K562 (cell line): ENCODE measurements around the gene FASTKD3. TPM values are rescaled to one million over a fixed set of nuclear protein-coding genes. Genes with fewer than 3 reads are reported as not detected.

Experiments used
- ATAC-seq: fragments of 200-7000 bp; cut with Tn5 transposase; 3 replicates; pipeline ENCODE4 v1.9.1; 2020; ENCODE audit warnings: moderate library complexity
- BruUV-seq: library from RNA; stranded (reverse); fragments of 400-500 nt; replicated peaks from 2 replicates; lab custom pipeline; 2021; lab: Mats Ljungman, UMichigan
- CTCF ChIA-PET: fragments of 300-600 bp; formaldehyde crosslinking; extraction: SDS; loops from one replicate; lab custom pipeline; 2021; ENCODE audit warnings: low intra/inter-chr PET ratio; lab: Yijun Ruan, JAX
- POLR2A ChIA-PET: fragments of 300-600, 350-650 bp; sonication (Branson Sonifier 250); formaldehyde crosslinking; extraction: SDS; loops from one replicate; lab custom pipeline; 2021; ENCODE audit warnings: antibody characterized with exemption, inconsistent platforms; lab: Yijun Ruan, JAX
- DNase-seq, 4 experiments: peaks; one replicate each; pipeline versions ENCODE4 v3.0.0 to v3.0.0-alpha.2; 2011 to 2018; ENCODE audit warnings: low spot score in 3 of 4, mixed read lengths in 3 of 4; ENCODE audit errors: extremely low read depth in 1 of 4
- FAIRE-seq: peaks from 2 replicates; lab custom pipeline; 2011; peaks lifted over from hg19 to GRCh38; lab: Jason Lieb, UNC
- H2AFZ ChIP-seq: 2 replicates; pipeline ENCODE4 v1.6.0; 2011; ENCODE audit warnings: low read depth, low read length, control low read depth, inconsistent platforms
- H3K27ac ChIP-seq: fragments of 200-600 bp; 3 replicates; pipeline ENCODE4 v1.8.0; 2011; ENCODE audit warnings: low read depth, mild to moderate bottlenecking, control low read depth, inconsistent platforms, low read length, moderate library complexity, mixed read lengths; ENCODE audit errors: extremely low read depth
- H3K27me3 ChIP-seq, 2 experiments: fragments of 300-600 bp in 1 of 2; 2 replicates in 1 of 2; 3 replicates in 1 of 2; pipeline versions ENCODE4 v1.6.0 to v1.8.0; 2011; ENCODE audit warnings: inconsistent platforms in 2 of 2, low read length in 2 of 2, mild to moderate bottlenecking in 1 of 2, mixed read lengths in 1 of 2, moderate library complexity in 1 of 2; ENCODE audit not compliant: control insufficient read depth in 2 of 2, insufficient read depth in 2 of 2
- H3K36me3 ChIP-seq: fragments of 300-600 bp; 3 replicates; pipeline ENCODE4 v1.8.0; 2011; ENCODE audit warnings: mild to moderate bottlenecking, low read length, inconsistent platforms; ENCODE audit not compliant: control insufficient read depth, insufficient read depth
- H3K4me1 ChIP-seq, 2 experiments: fragments of 200-600 bp in 1 of 2; replicated peaks in 1 of 2; 2 replicates in 1 of 2; 3 replicates in 1 of 2; pipeline versions ENCODE4 v1.5.1 to v1.8.0; 2011; ENCODE audit warnings: inconsistent platforms in 2 of 2, low read length in 2 of 2, mild to moderate bottlenecking in 1 of 2, mixed read lengths in 1 of 2, moderate library complexity in 1 of 2; ENCODE audit not compliant: control insufficient read depth in 2 of 2, insufficient read depth in 2 of 2
- H3K4me2 ChIP-seq: 2 replicates; pipeline ENCODE4 v1.6.1; 2011; ENCODE audit warnings: low read length, control low read depth, inconsistent platforms, mixed read lengths; ENCODE audit not compliant: insufficient read depth
- H3K4me3 ChIP-seq: fragments of 200-600 bp; sonication (generic), shearing (Covaris generic); 2 replicates; pipeline ENCODE4 v1.5.1; 2016; ENCODE audit warnings: control low read depth, inconsistent platforms
- H3K79me2 ChIP-seq: fragments of 200-600 bp; 3 replicates; pipeline ENCODE4 v1.8.0; 2011; ENCODE audit warnings: low read length, inconsistent platforms; ENCODE audit not compliant: control insufficient read depth, insufficient read depth
- H3K9ac ChIP-seq, 2 experiments: 2 replicates each; pipeline versions ENCODE4 v1.6.0 to v1.6.1; 2011; ENCODE audit warnings: low read depth in 2 of 2, low read length in 2 of 2, control low read depth in 1 of 2, inconsistent platforms in 1 of 2, mild to moderate bottlenecking in 1 of 2, mixed read lengths in 1 of 2; ENCODE audit not compliant: insufficient read depth in 1 of 2
- H3K9me1 ChIP-seq: one replicate; pipeline ENCODE4 v1.6.0; 2011; ENCODE audit warnings: inconsistent platforms, mild to moderate bottlenecking, low read length, moderate library complexity; ENCODE audit not compliant: control insufficient read depth, insufficient read depth
- H3K9me3 ChIP-seq: replicated peaks from 2 replicates; pipeline ENCODE4 v1.5.1; 2011; ENCODE audit warnings: low read depth, low read length, inconsistent platforms; ENCODE audit not compliant: control insufficient read depth, insufficient read depth
- H4K20me1 ChIP-seq: replicated peaks from 2 replicates; pipeline ENCODE4 v1.6.1; 2011; ENCODE audit warnings: low read length, inconsistent platforms, mixed read lengths; ENCODE audit not compliant: control insufficient read depth, insufficient read depth
- FOSL1 ChIP-seq: fragments of 200-800 bp; sonication (Bioruptor generic); conservative IDR thresholded peaks from 2 replicates; pipeline ENCODE4 v1.6.1; 2016; ENCODE audit warnings: missing genetic modification characterization, missing compliant biosample characterization
- KDM1A ChIP-seq, 2 experiments: fragments of 450-650 bp; IDR thresholded peaks; 2 replicates each; pipeline ENCODE4 v1.6.1; 2016; ENCODE audit warnings: mild to moderate bottlenecking in 2 of 2
- MAFK ChIP-seq: IDR thresholded peaks from 2 replicates; pipeline ENCODE4 v1.6.1; 2011; ENCODE audit warnings: low read length, improper control_type of control experiment
- NR2C2 ChIP-seq, 2 experiments: fragments of 200-800 bp in 1 of 2; sonication (Bioruptor generic) in 1 of 2; sonication (generic) in 1 of 2; formaldehyde crosslinking in 1 of 2; IDR thresholded peaks; 2 replicates each; pipeline versions ENCODE4 v1.6.1 to v1.8.0; 2016 to 2022; ENCODE audit warnings: mild to moderate bottlenecking in 1 of 2, missing compliant biosample characterization in 1 of 2, missing genetic modification characterization in 1 of 2, missing genetic modification reagents in 1 of 2
- PATZ1 ChIP-seq: fragments of 250-450 bp; sonication (Bioruptor Pico); IDR thresholded peaks from 2 replicates; pipeline ENCODE4 v1.5.0; 2020; ENCODE audit warnings: mild to moderate bottlenecking, borderline replicate concordance
- POLR2B ChIP-seq: fragments of 450-650 bp; IDR thresholded peaks from 2 replicates; pipeline ENCODE4 v1.6.1; 2018; ENCODE audit warnings: low read depth; ENCODE audit not compliant: partially characterized antibody
- RUNX1 ChIP-seq: sonication (generic); IDR thresholded peaks from 2 replicates; pipeline ENCODE4 v1.6.1; 2016; ENCODE audit warnings: antibody characterized with exemption, low read depth
- U2AF2 ChIP-seq: fragments of 200-400 bp; formaldehyde crosslinking; optimal IDR thresholded peaks from 2 replicates; pipeline ENCODE3; 2017; ENCODE audit warnings: low read depth, mild to moderate bottlenecking, low read length
- USF2 ChIP-seq: sonication (generic); formaldehyde crosslinking; IDR thresholded peaks from 2 replicates; pipeline ENCODE4 v1.5.0; 2020; ENCODE audit warnings: missing genetic modification reagents
- ZBTB8A ChIP-seq: fragments of 450-650 bp; IDR thresholded peaks from 2 replicates; pipeline ENCODE4 v1.6.1; 2018; ENCODE audit warnings: mild to moderate bottlenecking, moderate library complexity; ENCODE audit not compliant: partially characterized antibody
- ZNF583 ChIP-seq: fragments of 250-450 bp; sonication (Bioruptor Pico); IDR thresholded peaks from 2 replicates; pipeline ENCODE4 v1.4.0; 2020
- WGBS: fragments of 100-300 bp; shearing (Covaris generic); methylation state at CpG from one replicate; pipeline ENCODE4 v1.1.6; 2016; ENCODE audit warnings: low coverage, mixed read lengths; ENCODE audit not compliant: insufficient coverage; ENCODE audit errors: missing lambda C conversion rate; 5-methylcytosine and 5-hydroxymethylcytosine counted together
- in situ Hi-C: fragments of 300-500 bp; cut with MboI; formaldehyde crosslinking; loops from 4 replicates; pipeline ENCODE4 v1.15.0; 2018; ENCODE audit warnings: inconsistent platforms, mixed read lengths
- intact Hi-C: fragments of 100-400 bp; cut with micrococcal nuclease; formaldehyde crosslinking; loops from 2 replicates; pipeline ENCODE4 v1.14.2; 2022
- polyA plus RNA-seq, 8 experiments: library from polyadenylated mRNA; depleted of rRNA in 4 of 8; stranded (reverse) in 5 of 8; unstranded in 3 of 8; fragments of >200 nt; fragmentation: Nextera tagmentation in 2 of 8; fragmentation: Illumina TruSeq in 1 of 8; extraction: Ambion mirVana in 2 of 8; extraction: Trizol in 1 of 8; gene quantifications; 2 replicates each; pipeline versions ENCODE4 v1.2.1 to v1.2.3, GENCODE V29; 2011 to 2014; ENCODE audit warnings: inconsistent platforms in 1 of 8, missing spikeins in 1 of 8
- total RNA-seq, 7 experiments: library from RNA; depleted of rRNA in 6 of 7; stranded (reverse); fragments of >200 nt in 6 of 7; fragmentation: Illumina TruSeq in 2 of 7; extraction: Trizol in 2 of 7; gene quantifications; 2 replicates each; pipeline versions ENCODE4 v1.2.1 to v1.2.3, GENCODE V29; 2011 to 2021; ENCODE audit warnings: low replicate concordance in 1 of 7
- TF ChIP-seq, protein P1 (sequence below), 2 experiments: fragments of 450-650 bp; conservative IDR thresholded peaks; 2 replicates each; pipeline ENCODE4 v1.6.1; 2017; ENCODE audit warnings: mild to moderate bottlenecking in 2 of 2, moderate library complexity in 2 of 2

FASTKD3 gene
- total and polyA plus RNA-seq, 9 of the 15 experiments (the other 6 are each of a cell fraction or from before 2014, with no cell fraction given): 17.1 to 149 (median 47.5) TPM

GRCh38 chr5:7845557-7845956 lies 23.3 kb downstream of the FASTKD3 start:
- in situ Hi-C loops: no loop called here
- intact Hi-C loops: no loop called here
- ChIA-PET POLR2A (interaction anchor here (0.9 to 1.0 kb wide), 3 partner anchors 9 to 23 kb away, joined by 3 to 4 read pairs (median 3); no protein-coding TSS in a partner anchor), CTCF (no interaction called here)
- FAIRE-seq (no peak), ATAC-seq (no peak), DNase-seq (no peak)
- H3K4me1 ChIP-seq: peaks cover 0 to 4% of the 10 kb centered on the region in 2 experiments; a peak in 1 of 5 replicates
- no peaks in the 10 kb centered on the region for H4K20me1 ChIP-seq
- H3K27me3 ChIP-seq: peaks cover 16 to 30% of the 10 kb centered on the region in 2 experiments; a peak in 4 of 5 replicates
- H3K9me1 ChIP-seq: no peaks in the 10 kb centered on the region
- H3K9me3 ChIP-seq: no peaks in the 10 kb centered on the region
- H3K36me3 ChIP-seq: no peaks in the 10 kb centered on the region
- no peak for TF ChIP-seq RUNX1
- TF ChIP-seq POLR2B: no peak
- no peak overlapping the region for H2AFZ ChIP-seq
- H3K4me2 ChIP-seq: no peak overlapping the region
- no peak overlapping the region for H3K4me3 ChIP-seq
- H3K79me2 ChIP-seq: no peaks in the 10 kb centered on the region
- no peak overlapping the region for H3K27ac ChIP-seq
- no peak overlapping the region for H3K9ac ChIP-seq
- 2% methylated on average over 7 of the region's 7 CpGs for WGBS
- no TSS peak for BruUV-seq

DNA sequence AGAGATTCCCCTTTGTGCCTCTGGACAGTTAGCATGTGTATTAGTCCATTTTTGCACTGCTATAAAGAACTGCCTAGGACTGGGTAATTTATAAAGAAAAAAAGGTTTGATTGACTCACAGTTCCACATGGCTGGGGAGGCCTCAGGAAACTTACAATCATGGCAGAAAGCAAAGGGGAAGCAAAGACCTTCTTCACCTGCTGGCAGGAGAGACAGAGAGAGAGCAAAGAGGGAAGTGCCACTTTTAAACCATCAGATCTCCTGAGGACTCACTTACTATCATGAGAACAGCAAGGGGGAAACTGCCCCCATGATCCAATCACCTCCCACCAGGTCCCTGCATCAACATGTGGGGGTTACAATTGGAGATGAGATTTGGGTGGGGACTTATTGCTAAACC lies 23.9 kb downstream of the FASTKD3 start:
- ChIA-PET POLR2A (interaction anchor here (0.9 to 1.0 kb wide), 3 partner anchors 10 to 23 kb away, joined by 3 to 4 read pairs (median 3); no protein-coding TSS in a partner anchor), CTCF (no interaction called here)
- no peak for TF ChIP-seq KDM1A (IDR thresholded peaks at IDR 0.05)
- TF ChIP-seq ZNF583 (CRISPR knock-in tag): no peak
- TF ChIP-seq FOSL1 (tag): no peak
- no peak for TF ChIP-seq NR2C2 (CRISPR knock-in tag; IDR thresholded peaks at IDR 0.05)
- no peak for TF ChIP-seq NR2C2 (tag; IDR thresholded peaks at IDR 0.05)
- no peak for TF ChIP-seq ZBTB8A
- no peak for TF ChIP-seq PATZ1 (CRISPR knock-in tag)
- TF ChIP-seq, protein P1, sequence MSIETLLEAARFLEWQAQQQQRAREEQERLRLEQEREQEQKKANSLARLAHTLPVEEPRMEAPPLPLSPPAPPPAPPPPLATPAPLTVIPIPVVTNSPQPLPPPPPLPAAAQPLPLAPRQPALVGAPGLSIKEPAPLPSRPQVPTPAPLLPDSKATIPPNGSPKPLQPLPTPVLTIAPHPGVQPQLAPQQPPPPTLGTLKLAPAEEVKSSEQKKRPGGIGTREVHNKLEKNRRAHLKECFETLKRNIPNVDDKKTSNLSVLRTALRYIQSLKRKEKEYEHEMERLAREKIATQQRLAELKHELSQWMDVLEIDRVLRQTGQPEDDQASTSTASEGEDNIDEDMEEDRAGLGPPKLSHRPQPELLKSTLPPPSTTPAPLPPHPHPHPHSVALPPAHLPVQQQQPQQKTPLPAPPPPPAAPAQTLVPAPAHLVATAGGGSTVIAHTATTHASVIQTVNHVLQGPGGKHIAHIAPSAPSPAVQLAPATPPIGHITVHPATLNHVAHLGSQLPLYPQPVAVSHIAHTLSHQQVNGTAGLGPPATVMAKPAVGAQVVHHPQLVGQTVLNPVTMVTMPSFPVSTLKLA (conservative IDR thresholded peaks at IDR 0.05): no peak
- TF ChIP-seq MAFK: no peak
- TF ChIP-seq USF2 (CRISPR knock-in tag): no peak
- TF ChIP-seq U2AF2: no peak

More for the DNA sequence above, 23.9 kb downstream of the FASTKD3 start:
- intact Hi-C loops: no loop called here
- H2AFZ ChIP-seq: no peak overlapping the region
- peaks cover 16 to 30% of the 10 kb centered on the region in 2 experiments; a peak in 4 of 5 replicates for H3K27me3 ChIP-seq
- no peak overlapping the region for H3K4me2 ChIP-seq
- no TSS peak for BruUV-seq
- H3K9ac ChIP-seq: no peak overlapping the region
- no peak for DNase-seq
- no peaks in the 10 kb centered on the region for H3K36me3 ChIP-seq
- H3K27ac ChIP-seq: no peak overlapping the region
- no peaks in the 10 kb centered on the region for H4K20me1 ChIP-seq
- no peaks in the 10 kb centered on the region for H3K9me1 ChIP-seq
- no peak for FAIRE-seq
- peaks cover 0 to 2% of the 10 kb centered on the region in 2 experiments; a peak in 1 of 5 replicates for H3K4me1 ChIP-seq
- no peak for ATAC-seq
- no peaks in the 10 kb centered on the region for H3K9me3 ChIP-seq
- H3K4me3 ChIP-seq: no peak overlapping the region
- no peaks in the 10 kb centered on the region for H3K79me2 ChIP-seq
- in situ Hi-C loops: no loop called here
